ENCODE results near the gene PLIN5. TPM values are rescaled to one million over a fixed set of nuclear protein-coding genes. Genes with fewer than 3 reads are reported as not detected.

PLIN5 gene
- total and polyA plus RNA-seq, 10 of the 15 experiments (the other 5 are each of a cell fraction or from before 2014, with no cell fraction given) = 0.15 to 0.33 TPM; not detected in 8

DNA sequence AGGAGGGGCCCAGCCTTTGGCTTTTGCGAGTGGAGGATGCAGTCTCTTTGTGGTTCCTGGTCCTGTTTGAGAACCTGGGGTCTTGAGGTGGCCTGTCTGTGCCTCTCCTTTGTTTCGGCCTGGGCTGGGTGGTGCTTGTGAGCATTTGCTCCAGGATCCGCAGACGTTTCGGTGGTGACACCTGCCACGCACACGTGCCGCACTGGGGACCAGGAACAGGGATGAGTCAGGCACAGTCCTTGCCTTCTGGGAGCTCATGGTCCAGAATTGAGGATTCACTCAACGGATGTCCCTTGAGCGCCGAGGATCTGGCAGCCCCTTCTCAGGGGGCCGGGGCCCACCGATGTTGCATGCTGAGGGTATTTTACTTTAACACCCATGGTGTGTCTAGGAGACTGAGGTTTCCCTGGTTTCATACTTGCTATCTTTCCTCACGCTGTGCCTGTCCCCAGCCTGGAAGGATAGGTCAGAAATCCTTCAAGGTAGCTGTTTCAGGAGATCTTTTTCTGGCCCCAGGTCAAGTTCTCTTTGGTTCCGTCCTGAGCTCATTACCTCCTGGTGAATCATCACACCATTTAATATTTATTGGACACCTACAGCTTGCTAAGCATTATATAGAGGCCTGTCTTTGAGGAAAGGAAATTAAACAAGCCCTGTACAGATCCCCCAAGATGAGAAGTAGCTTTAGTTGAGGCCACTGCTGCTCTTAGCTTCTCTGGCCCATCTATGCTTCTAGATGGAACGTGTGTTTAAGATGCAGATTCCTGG is 57.8 kb downstream of the PLIN5 start:
- CTCF ChIA-PET = interaction anchor here (1.0 kb wide), 1 partner anchor 159 kb away, joined by 3 read pairs; no protein-coding TSS in a partner anchor
- POLR2A ChIA-PET = no interaction called here
- in situ Hi-C loops (cut with MboI) = no loop called here

More for the DNA sequence above, 57.8 kb downstream of the PLIN5 start:
- no peak for ATAC-seq
- H3K27me3 ChIP-seq (replicated peaks in 1 of 2; ENCODE audit: control insufficient read depth in 2 of 2, insufficient read depth in 2 of 2, low read length in 1 of 2) = no peaks in the 10 kb centered on the region
- 90% methylated on average over 16 of the region's 16 CpGs for WGBS (ENCODE audit: insufficient coverage, insufficient replicate concordance, low lambda C conversion rate, missing lambda C conversion rate)
- TF ChIP-seq ZBTB33 (IDR thresholded peaks at IDR 0.05) (no peak), RBBP5 (conservative IDR thresholded peaks at IDR 0.05) (no peak), KAT2A (conservative IDR thresholded peaks at IDR 0.05; ENCODE audit: control insufficient read depth, low read depth, low read length) (no peak), CHD1 (IDR thresholded peaks at IDR 0.05; ENCODE audit: low read depth, low read length) (no peak), JUND (IDR thresholded peaks at IDR 0.05; ENCODE audit: low read depth, low read length) (no peak), SMC3 (IDR thresholded peaks at IDR 0.05; ENCODE audit: borderline replicate concordance, low read length) (no peak), CUX1 (IDR thresholded peaks at IDR 0.05; ENCODE audit: insufficient replicate concordance, low read depth, low read length) (no peak)
- peaks cover 25% of the 10 kb centered on the region for H3K79me2 ChIP-seq (ENCODE audit: control insufficient read depth, insufficient read depth, low read length)
- TSS peak; percentile 50 for BruUV-seq (replicated peaks)
- H3K27ac ChIP-seq (ENCODE audit: control insufficient read depth, insufficient read depth) = no peak overlapping the region
- intact Hi-C loops (cut with micrococcal nuclease; ENCODE audit: unreplicated experiment) = no loop called here
- H3K9ac ChIP-seq (ENCODE audit: control insufficient read depth, insufficient read depth, low read length) = no peak overlapping the region
- no peak overlapping the region for H3K4me2 ChIP-seq (ENCODE audit: control insufficient read depth, insufficient read depth)
- no peak overlapping the region for H3K4me3 ChIP-seq
- no peak for DNase-seq (ENCODE audit: low read depth, low spot score)
- no peaks in the 10 kb centered on the region for H3K9me3 ChIP-seq (replicated peaks; ENCODE audit: control insufficient read depth, insufficient read depth, low read length)
- RAD21 ChIA-PET (ENCODE audit: unreplicated experiment) = interaction anchor here (0.6 kb wide), 1 partner anchor 12 kb away, joined by 3 read pairs; no protein-coding TSS in a partner anchor
- 0 out of 2 replicates have a peak, but pooled peaks cover 2% of the 10 kb centered on the region for H3K4me1 ChIP-seq (ENCODE audit: control insufficient read depth, insufficient read depth, low read length)
- peaks cover 2 to 9% of the 10 kb centered on the region in 2 experiments; a peak in 3 of 4 replicates for H3K36me3 ChIP-seq (ENCODE audit: control insufficient read depth in 2 of 2, insufficient read depth in 2 of 2, low read length in 1 of 2)
- H2AFZ ChIP-seq (ENCODE audit: control insufficient read depth, low read depth, low read length) = no peak overlapping the region
- no peak for FAIRE-seq
- SMC1A ChIA-PET (ENCODE audit: uncharacterized antibody, unreplicated experiment) = no interaction called here
- H4K20me1 ChIP-seq (ENCODE audit: control insufficient read depth, insufficient read depth) = no peaks in the 10 kb centered on the region
